HG02885 (cell line): ENCODE measurements around the gene POLD1.
"Not testable (repeated sequence)": the region's sequence is repeated elsewhere in the genome, so short reads cannot be mapped to it uniquely, and the experiment has no call there.

Experiments used
- ATAC-seq: cut with Tn5 transposase; IDR thresholded peaks from one replicate; pipeline ENCODE4 v1.9.1; 2021; ENCODE audit warnings: mild to moderate bottlenecking; ENCODE audit not compliant: unreplicated experiment, poor library complexity

POLD1 gene

GRCh38 chr19:50387176-50387867, 3.2 kb downstream of the POLD1 start:
- no peak for ATAC-seq

- no peak for ATAC-seq
Observed at GRCh38 chr19:50387868-50388245, 3.7 kb downstream of the POLD1 start.

- ATAC-seq, result not testable (repeated sequence)
Observed at GRCh38 chr19:50390295-50390694, 6.1 kb downstream of the POLD1 start.

GRCh38 chr19:50390952-50391351, 6.8 kb downstream of the POLD1 start:
- not testable (repeated sequence) for ATAC-seq

GRCh38 chr19:50392759-50393158, 8.6 kb downstream of the POLD1 start:
- ATAC-seq, result no peak

GRCh38 chr19:50393589-50393988, 9.4 kb downstream of the POLD1 start:
- no peak for ATAC-seq

- ATAC-seq, result no peak
Observed at GRCh38 chr19:50394017-50394416, 9.9 kb downstream of the POLD1 start.

GRCh38 chr19:50398675-50399367, 14.7 kb downstream of the POLD1 start:
- no peak for ATAC-seq

- ATAC-seq, result no peak
Observed at GRCh38 chr19:50399368-50399745, 15.2 kb downstream of the POLD1 start.

- no peak for ATAC-seq
Observed at GRCh38 chr19:50401605-50402450, 17.7 kb downstream of the POLD1 start.

- ATAC-seq, result no peak
Observed at GRCh38 chr19:50402544-50403301, 18.6 kb downstream of the POLD1 start.

- no peak for ATAC-seq
Observed at GRCh38 chr19:50406156-50406820, 22.1 kb downstream of the POLD1 start.

GRCh38 chr19:50406829-50407228, 22.7 kb downstream of the POLD1 start:
- ATAC-seq, result no peak

- no peak for ATAC-seq
Observed at GRCh38 chr19:50409347-50409746, 25.2 kb downstream of the POLD1 start.

GRCh38 chr19:50410109-50410508, 26.0 kb downstream of the POLD1 start:
- no peak for ATAC-seq

GRCh38 chr19:50412419-50412818, 28.3 kb downstream of the POLD1 start:
- ATAC-seq, result no peak

GRCh38 chr19:50413096-50413495, 28.9 kb downstream of the POLD1 start:
- ATAC-seq, result no peak

- ATAC-seq, result no peak
Observed at GRCh38 chr19:50413531-50413930, 29.4 kb downstream of the POLD1 start.

GRCh38 chr19:50414864-50415660, 30.9 kb downstream of the POLD1 start:
- peak; percentile 38 for ATAC-seq
